Panc1 (cell line): ENCODE data around the gene FAM83F.

ENCODE experiments used
- CTCF ChIP-seq: fragments of 450-650 bp; IDR thresholded peaks from 2 replicates; pipeline ENCODE4 v1.5.1; 2017; ENCODE audit warnings: mild to moderate bottlenecking
- POLR2AphosphoS5 ChIP-seq: IDR thresholded peaks from 2 replicates; pipeline ENCODE4 v1.6.1; 2012; ENCODE audit warnings: mild to moderate bottlenecking, low read depth, low read length, moderate library complexity
- TCF7L2 ChIP-seq: IDR thresholded peaks from 2 replicates; pipeline ENCODE4 v1.6.1; 2011; ENCODE audit warnings: mild to moderate bottlenecking, low read depth, low read length, inconsistent platforms

GRCh38 chr22:39959640-39960447 lies 34.9 kb upstream of the FAM83F start, which contains the start of gene TMA7B:
- TF ChIP-seq CTCF = no peak
- TF ChIP-seq TCF7L2 = no peak
- no peak for TF ChIP-seq POLR2AphosphoS5
